ENCODE measurements around the gene CPEB4.

DNA sequence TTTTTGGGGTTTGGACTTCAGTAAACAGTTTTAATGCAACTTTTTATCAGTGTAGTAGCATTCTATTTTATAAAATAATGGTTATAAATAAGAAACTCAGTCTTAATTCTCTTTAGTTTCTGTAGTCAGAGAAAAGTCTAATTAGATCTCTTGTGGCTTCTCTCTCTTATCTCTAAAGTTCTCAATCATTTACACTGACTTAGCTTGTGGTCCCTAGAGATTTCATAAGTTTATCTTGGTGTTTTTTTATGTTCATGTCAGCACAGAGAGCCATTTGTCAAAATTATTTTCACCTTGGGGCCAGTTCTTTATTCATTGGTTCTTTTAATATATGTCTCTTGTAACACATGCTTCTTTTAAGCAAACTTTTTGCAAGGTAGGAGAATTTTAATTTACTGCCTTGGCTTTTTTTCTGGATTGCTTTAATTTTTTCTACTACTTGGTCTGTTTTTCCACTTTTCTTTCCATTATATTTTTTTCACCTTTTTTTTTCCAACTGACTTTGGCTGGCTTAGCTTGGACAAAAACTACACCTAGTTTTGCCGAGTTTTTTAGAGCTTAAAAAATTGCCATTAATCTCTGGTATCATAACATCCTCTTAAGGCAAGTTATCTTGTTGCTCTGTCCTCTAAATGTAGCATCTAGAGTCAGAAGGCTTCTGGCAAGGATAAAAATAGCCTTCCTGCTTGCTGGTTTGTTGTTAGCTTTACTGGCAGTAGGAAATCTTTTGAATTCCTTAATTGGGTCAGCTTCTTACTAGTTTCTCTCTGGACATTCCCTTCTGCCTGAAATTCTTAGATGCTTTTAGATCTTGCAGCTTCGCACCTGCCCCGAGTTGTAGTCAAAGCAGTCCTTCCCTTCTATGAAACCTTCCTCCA is 35.3 kb downstream of the CPEB4 start:
- peak; percentile 46; the same call in 1 of the 2 replicates for TF ChIP-seq POLR2AphosphoS5 (IDR thresholded peaks at IDR 0.05; ENCODE audit: borderline replicate concordance, low read depth, low read length)
- TF ChIP-seq EZH2 (IDR thresholded peaks at IDR 0.05) = no peak
